Peyer's patch (tissue), 4 donors: Measurements from ENCODE around the gene MMP21. TPM values are rescaled to one million over a fixed set of nuclear protein-coding genes. Genes with fewer than 3 reads are reported as not detected.

ENCODE experiments used
- DNase-seq, 3 donors: peaks; one replicate each; pipeline ENCODE4 v3.0.0-alpha.2; 2017 to 2019
- H3K27ac ChIP-seq, 4 donors: fragments of 200-600 bp; sonication (generic); one replicate each; pipeline ENCODE4 v1.5.1; 2016 to 2019
- H3K27me3 ChIP-seq, 2 donors: fragments of 200-600 bp; sonication (generic); one replicate each; pipeline ENCODE4 v1.5.1; 2019
- H3K36me3 ChIP-seq, 3 donors: fragments of 200-600 bp; sonication (generic); one replicate each; pipeline ENCODE4 v1.5.1; 2016 to 2019
- H3K4me1 ChIP-seq, 4 donors: fragments of 200-600 bp; sonication (generic); one replicate each; pipeline ENCODE4 v1.5.1; 2016 to 2019
- H3K4me3 ChIP-seq, 4 donors: fragments of 200-600 bp; sonication (generic); 1 replicate in 3 of 4; 2 replicates in 1 of 4; pipeline ENCODE4 v1.5.1; 2016 to 2019; ENCODE audit warnings: mild to moderate bottlenecking in 1 of 4
- H3K9me3 ChIP-seq, 4 donors: fragments of 200-600 bp; sonication (generic); one replicate each; pipeline ENCODE4 v1.5.1; 2016 to 2019; ENCODE audit warnings: mild to moderate bottlenecking in 1 of 4
- POLR2A ChIP-seq, 2 donors: fragments of 450-650 bp; IDR thresholded peaks; one replicate each; pipeline ENCODE4 v1.5.1; 2017; ENCODE audit warnings: antibody characterized with exemption in 2 of 2, mild to moderate bottlenecking in 2 of 2, moderate library complexity in 2 of 2
- total RNA-seq, 4 donors: library from RNA; depleted of rRNA; stranded (reverse); fragments of >200 nt; gene quantifications; one replicate each; pipeline ENCODE4 v1.1.0, GENCODE V29; 2016
- TF ChIP-seq, protein P1 (sequence below), 6 experiments: fragments of 450-650 bp in 4 of 6; fragments of 200-600 bp in 2 of 6; sonication (generic) in 1 of 6; IDR thresholded peaks; one replicate each; pipeline ENCODE4 v1.5.1; 2017 to 2019; ENCODE audit warnings: antibody characterized with exemption in 6 of 6, mild to moderate bottlenecking in 3 of 6, moderate library complexity in 1 of 6

MMP21 gene
- total RNA-seq, 4 donors from 2014 or later: 1.2 to 2.5 TPM; not detected in 2

DNA sequence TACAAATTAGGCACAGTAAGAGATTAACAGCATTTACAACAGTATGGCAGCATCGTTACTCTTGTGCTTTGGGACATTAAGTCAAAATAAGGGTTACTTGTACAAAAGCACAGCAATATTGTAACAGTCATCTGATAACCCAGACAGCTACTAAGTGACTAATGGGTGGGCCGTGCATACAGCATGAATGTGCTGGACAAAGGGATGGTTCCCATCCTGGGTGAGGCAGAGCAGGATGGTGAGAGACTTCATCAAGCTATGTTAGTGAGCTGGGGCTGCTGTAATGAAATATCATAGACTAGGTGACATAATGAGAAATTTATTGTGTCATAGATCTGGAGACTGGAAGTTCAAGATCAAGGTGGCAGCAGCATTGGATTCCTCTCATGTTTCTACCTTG, 30.7 kb downstream of the MMP21 start:
- Histone ChIP-seq H3K36me3 (peaks cover 0 to 95% (median 0%) of the 10 kb centered on the region in 3 donors), H3K4me1 (no peaks in the 10 kb centered on the region), H3K27ac (no peak overlapping the region), H3K27me3 (no peaks in the 10 kb centered on the region), H3K9me3 (no peaks in the 10 kb centered on the region), H3K4me3 (no peak overlapping the region)
- TF ChIP-seq, protein P1, sequence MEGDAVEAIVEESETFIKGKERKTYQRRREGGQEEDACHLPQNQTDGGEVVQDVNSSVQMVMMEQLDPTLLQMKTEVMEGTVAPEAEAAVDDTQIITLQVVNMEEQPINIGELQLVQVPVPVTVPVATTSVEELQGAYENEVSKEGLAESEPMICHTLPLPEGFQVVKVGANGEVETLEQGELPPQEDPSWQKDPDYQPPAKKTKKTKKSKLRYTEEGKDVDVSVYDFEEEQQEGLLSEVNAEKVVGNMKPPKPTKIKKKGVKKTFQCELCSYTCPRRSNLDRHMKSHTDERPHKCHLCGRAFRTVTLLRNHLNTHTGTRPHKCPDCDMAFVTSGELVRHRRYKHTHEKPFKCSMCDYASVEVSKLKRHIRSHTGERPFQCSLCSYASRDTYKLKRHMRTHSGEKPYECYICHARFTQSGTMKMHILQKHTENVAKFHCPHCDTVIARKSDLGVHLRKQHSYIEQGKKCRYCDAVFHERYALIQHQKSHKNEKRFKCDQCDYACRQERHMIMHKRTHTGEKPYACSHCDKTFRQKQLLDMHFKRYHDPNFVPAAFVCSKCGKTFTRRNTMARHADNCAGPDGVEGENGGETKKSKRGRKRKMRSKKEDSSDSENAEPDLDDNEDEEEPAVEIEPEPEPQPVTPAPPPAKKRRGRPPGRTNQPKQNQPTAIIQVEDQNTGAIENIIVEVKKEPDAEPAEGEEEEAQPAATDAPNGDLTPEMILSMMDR (IDR thresholded peaks at IDR 0.05): no peak
- TF ChIP-seq POLR2A (IDR thresholded peaks at IDR 0.05): no peak
- DNase-seq: no peak

DNA sequence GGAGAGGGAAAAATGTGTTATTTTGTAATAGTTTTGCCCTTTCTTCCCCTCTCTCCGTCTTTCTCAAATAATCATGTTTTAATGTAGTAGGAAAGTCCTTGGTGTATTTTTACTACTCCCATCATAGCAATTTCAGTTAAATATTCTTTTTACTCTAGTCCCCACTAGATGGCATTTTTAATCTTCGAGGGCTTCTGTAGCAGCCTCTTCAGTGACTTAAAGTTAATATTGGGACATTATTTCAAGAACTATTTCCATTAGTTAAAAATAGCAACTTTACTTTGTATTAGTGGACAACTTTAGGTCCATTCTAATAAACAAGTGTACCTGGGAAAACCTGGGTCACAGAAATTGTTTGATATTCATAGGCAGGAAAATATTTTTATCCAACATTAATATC, 33.2 kb downstream of the MMP21 start:
- DNase-seq: no peak
- TF ChIP-seq, protein P1 (IDR thresholded peaks at IDR 0.05): no peak
- no peak for TF ChIP-seq POLR2A (IDR thresholded peaks at IDR 0.05)
- H3K9me3 ChIP-seq: no peaks in the 10 kb centered on the region
- no peak overlapping the region for H3K27ac ChIP-seq
- peaks cover 0 to 94% (median 0%) of the 10 kb centered on the region in 3 donors for H3K36me3 ChIP-seq
- no peak overlapping the region for H3K4me3 ChIP-seq
- H3K4me1 ChIP-seq: no peaks in the 10 kb centered on the region
- no peaks in the 10 kb centered on the region for H3K27me3 ChIP-seq

DNA sequence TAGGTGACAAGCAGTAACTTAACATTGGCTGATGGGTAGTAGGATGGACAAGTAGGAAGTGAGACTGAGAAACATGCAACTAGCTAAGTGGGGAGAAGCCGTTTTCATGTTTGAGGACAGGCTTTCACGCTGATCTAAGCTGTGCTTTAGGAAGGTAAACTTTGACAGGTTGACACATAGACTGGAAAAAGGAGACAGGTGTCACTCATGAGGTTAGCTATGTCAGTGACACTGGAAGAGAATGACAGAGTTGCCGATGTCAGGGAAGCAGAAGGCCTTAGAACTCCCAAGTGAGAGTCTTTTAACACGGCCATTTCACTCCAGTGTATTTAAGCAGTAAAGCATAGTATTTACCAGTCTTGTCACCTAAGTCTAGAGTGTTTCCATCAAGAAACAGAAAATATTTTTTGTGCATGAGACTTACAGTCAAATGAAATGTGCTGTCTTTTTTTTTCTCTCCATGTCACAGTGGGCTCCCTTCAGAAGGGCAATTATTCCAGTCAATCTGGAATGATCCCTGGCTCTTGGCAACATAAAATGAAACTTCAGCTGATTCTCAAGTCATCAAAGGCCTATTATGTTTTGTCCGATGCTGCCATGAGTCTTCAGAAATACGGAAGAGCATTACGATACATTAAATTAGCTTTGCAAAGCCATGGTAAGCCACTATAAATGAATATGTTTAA, 35.5 kb downstream of the MMP21 start:
- H3K9me3 ChIP-seq: no peaks in the 10 kb centered on the region
- TF ChIP-seq, protein P1 (IDR thresholded peaks at IDR 0.05): no peak
- TF ChIP-seq POLR2A (IDR thresholded peaks at IDR 0.05): no peak
- DNase-seq: no peak
- H3K4me1 ChIP-seq: no peaks in the 10 kb centered on the region
- H3K27me3 ChIP-seq: no peaks in the 10 kb centered on the region
- peaks cover 0 to 95% (median 0%) of the 10 kb centered on the region in 3 donors for H3K36me3 ChIP-seq
- no peak overlapping the region for H3K4me3 ChIP-seq
- no peak overlapping the region for H3K27ac ChIP-seq

DNA sequence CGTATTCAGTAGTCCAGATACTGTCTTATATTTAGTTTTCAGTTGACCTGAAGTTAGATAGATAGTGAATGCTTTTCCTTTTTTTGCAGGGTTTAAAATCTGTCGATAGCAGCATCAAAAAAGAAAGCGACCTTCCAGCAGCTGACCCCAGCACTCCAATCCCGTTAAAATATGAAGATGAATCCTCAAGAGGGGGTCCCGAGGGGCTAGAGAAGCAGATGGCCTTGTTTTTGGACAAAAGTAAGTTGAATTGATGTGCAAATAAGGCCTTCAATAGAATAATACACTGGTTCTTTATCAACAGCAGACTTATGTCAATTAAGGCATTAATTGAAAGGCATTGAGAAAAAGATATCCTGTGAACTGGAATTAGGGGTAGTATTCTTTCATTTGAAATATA, 37.4 kb downstream of the MMP21 start:
- Histone ChIP-seq H3K36me3 (peaks cover 0 to 96% (median 0%) of the 10 kb centered on the region in 3 donors), H3K9me3 (no peaks in the 10 kb centered on the region), H3K4me3 (no peak overlapping the region), H3K27ac (no peak overlapping the region), H3K4me1 (no peaks in the 10 kb centered on the region), H3K27me3 (no peaks in the 10 kb centered on the region)
- DNase-seq: no peak
- no peak for TF ChIP-seq POLR2A (IDR thresholded peaks at IDR 0.05)
- TF ChIP-seq, protein P1 (IDR thresholded peaks at IDR 0.05): no peak

DNA sequence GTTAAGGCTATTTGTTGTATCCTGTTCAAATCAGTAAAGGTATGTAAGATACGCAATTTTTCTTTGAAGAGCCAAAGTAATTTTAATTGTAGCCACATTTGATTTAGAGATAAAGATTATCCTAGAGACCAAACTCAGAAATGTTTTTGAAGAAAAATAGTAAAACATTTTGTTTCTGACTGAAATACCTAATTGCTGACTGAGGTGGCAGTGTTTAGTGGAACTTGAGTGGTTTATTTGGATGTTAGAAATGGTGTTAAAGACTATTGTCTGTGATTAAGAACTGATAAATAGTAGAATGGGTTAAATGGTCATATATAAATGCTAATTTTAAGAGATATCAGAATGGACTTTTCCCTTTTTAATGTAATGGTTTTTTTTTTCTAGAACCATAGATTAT, 40.8 kb downstream of the MMP21 start:
- H3K4me3 ChIP-seq: no peak overlapping the region
- H3K4me1 ChIP-seq: no peaks in the 10 kb centered on the region
- TF ChIP-seq, protein P1 (IDR thresholded peaks at IDR 0.05): no peak
- no peak for TF ChIP-seq POLR2A (IDR thresholded peaks at IDR 0.05)
- no peak overlapping the region for H3K27ac ChIP-seq
- no peaks in the 10 kb centered on the region for H3K9me3 ChIP-seq
- H3K27me3 ChIP-seq: no peaks in the 10 kb centered on the region
- DNase-seq: no peak
- H3K36me3 ChIP-seq: peaks cover 0 to 99% (median 0%) of the 10 kb centered on the region in 3 donors
